ENCODE results near the gene AMER2.

The AMER2 gene

DNA sequence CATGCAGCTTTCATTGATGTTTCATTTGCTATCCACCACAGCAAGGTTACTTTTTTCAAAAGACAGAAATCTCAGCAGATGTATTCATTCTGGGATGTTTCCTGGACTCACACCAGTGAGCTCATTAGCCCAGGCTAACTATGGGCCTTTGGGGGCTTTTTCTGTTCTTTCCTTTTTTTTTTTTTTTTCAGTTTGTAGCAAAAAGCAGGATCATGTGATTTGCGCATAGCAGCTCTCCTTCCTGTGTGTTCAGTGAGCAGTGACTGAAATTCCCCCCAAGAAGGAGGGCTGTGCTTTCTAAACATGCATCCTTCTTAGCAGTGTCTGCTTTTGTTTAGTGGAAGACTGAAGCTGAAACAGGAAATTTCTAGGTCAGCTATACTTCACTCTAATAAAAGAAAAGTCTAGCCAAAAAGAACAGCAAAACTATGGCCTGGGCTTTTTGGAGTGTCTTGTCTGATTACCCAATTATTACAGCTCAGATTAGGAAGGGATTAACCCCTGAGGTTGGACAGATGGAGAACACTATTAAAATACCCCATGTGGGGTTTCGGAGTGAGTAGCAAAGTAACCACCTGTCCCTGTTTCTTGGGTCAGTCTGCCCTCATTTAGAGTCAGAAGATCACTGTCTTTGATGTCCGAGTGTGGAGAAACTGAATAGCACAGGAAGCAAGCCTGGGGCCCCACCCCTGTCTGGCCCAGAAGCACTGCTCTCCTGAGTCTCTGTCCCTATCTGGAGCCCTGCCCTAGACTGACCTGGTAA is 8.9 kb upstream of the AMER2 start:
- peak; percentile 97 for DNase-seq

DNA sequence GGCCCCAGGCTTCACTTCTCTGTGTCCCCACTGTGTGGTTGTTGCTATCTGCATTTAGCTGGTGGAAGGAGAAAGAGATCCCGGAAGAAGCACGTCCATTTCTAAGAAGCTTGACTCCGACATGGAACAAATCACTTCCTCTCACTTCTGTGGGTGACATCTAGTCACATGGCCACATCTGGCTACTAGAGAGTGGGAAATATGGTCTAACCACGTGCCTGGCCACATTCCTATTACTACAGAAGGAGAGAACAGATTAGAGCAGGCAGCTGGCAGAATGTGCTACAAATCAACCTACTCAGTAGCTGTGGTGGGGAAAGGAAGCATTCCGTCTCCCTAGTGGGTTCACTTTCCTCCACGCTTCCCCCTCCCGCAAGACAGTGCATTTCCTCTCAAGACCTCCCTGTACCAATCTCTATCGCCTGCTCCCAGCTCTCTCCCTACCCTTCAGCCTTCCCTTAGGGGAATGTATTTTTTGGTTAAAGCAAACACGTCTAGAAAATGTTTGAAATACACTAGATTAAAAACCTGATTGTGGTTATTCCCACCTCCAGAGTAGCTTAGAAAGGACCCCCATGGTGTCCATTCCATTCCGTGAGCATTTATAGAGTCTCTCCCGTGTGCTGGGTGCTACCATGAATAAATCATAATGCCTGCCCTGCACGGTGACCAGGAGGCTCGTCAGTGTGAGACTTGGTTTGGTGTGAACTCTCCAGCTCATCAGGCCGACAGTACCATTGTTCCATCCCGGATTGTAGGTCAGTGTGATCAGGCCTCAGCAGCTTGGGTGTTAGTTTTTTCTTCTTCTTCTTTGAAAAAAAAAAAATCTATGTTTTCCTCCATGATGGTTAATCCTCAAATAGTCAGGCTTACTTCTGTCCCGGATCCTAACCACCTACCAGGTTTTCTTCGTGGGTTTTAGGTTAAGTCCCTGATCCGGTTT is 8.0 kb upstream of the AMER2 start:
- peak; percentile 61 for DNase-seq

- no peak for DNase-seq
Observed at GRCh38 chr13:25179011-25179410, 6.9 kb upstream of the AMER2 start.

DNA sequence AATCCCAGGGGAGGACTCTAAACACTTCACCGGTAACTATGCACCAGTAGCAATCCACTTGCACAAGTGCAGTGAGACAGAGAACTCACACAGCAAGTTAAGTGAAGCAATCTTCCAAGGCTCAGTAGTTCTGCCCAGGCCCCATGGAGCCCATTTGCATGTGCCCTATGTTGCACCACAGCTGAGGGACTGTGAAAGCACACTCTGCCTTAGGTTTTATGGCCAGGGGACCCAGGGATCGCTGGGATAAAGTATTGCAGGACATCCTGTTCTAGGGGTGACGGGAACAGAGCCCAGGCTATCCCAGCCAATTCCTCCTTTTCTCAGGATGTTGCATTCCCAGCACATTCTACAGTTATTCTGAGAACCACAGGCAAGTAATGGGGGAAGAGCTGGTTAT is 6.0 kb upstream of the AMER2 start:
- no peak for DNase-seq

DNA sequence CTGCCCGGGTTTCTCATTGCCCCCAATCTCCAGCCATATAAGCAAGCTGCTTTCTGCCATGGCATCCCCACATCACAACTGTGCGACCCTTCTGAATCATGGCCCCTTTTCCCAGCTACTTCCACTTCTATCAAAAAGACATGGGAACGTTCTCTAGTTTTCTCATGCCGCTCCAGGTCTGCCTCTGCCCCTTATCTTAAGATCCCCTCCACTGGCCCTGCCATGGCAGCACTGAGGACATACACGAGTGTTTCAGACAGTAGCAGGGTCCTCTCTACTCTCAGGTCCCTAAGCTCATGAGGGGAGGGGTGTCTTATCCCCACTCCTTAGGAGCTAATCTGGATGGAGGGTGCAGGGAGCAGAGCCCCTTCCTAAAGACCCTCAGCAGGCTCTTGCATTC is 5.5 kb upstream of the AMER2 start:
- no peak for DNase-seq

DNA sequence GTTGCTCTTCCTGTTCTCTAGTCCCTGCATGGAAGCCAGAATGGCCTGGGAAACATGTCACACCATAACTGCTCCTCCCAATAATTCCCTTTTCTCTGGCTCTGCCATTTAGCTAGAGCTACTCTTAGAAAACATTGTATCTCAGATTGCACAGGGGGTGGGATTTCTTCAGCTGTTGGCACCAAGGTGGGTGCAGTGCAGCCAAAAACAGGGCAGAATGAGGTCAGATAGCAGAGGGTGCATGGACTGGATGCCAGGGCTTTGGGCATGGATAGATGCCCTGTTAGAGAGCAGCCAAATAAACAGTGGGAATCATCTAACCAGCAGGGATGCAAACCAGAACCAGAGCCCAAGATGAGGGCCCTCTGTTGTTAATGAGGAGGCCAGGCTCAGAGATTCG is 4.9 kb upstream of the AMER2 start:
- DNase-seq = no peak

DNA sequence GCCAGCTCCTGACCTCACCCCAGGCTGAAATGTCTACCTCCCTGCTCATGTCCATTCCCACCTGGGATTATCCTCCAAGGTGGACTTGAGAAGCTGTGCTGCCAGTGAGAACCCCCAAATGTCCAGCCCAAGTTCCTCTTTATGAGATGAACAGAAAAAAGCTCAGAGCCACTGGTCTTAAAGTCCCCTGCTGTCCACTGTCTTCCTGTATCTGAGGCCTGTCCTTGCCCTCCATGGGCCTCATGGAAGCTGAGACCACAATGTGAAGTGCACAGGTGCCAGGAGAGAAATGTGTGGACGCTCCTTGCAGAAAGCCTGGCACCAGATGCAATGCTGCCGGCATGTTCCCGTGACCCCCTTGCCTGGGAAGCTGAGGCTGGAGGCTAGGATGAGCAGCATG is 3.3 kb upstream of the AMER2 start:
- no peak for DNase-seq

GRCh38 chr13:25175026-25175425 is 2.9 kb upstream of the AMER2 start:
- DNase-seq = no peak

DNA sequence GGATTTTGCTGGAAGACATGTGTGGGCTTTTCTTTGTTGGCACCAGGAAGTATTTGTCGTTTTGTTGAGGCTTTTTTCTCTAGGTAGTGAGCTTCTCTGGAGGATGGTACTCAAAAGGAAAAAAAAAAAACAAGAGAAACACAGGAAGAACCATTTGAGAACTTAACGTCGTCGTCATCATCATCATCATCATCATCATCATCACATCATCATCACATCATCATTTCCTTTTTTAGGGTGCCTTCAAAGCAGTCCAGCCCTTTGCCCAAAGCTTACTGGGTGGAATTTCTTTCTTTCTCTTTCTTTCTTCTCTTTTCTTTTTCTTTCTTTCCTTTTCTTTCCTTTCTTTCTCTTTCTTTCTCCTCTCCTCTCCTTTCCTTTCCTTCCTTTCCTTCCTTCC is 2.2 kb upstream of the AMER2 start:
- DNase-seq = no peak

- DNase-seq = no peak
Observed at GRCh38 chr13:25172303-25172630, 179 bp upstream of the AMER2 start.

- no peak for DNase-seq
Observed at GRCh38 chr13:25171170-25171516, 945 bp downstream of the AMER2 start.

DNA sequence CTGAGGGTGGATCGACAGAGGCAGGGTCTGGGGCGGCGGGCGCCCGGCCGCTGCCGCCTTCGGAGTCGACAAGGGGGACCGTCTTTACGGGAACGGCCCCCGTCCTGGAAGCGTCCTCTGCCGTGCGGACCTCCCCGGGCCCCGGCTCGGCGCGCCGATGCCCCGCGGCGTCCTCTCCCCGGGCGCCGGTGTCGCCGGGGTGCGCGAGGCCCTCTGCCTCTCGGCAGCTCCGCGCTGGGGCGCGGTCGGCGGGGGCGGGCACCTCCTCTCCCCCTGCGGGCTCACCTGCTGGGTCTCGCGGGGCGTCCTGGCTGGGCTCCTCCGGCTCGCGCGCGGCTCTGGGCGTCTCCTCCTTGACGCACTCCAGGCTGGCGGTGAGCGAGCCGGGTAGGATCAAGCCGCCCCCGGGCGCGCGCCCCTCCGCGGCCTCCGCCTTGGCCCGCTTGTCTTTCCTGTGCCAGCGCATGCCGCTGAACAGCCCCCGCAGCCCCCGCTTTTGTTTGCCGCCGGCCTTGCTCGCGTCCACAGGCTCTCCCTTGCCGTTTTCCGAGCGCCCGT is 1.5 kb downstream of the AMER2 start:
- DNase-seq = no peak

- no peak for DNase-seq
Observed at GRCh38 chr13:25169951-25170553, 2.0 kb downstream of the AMER2 start.

DNA sequence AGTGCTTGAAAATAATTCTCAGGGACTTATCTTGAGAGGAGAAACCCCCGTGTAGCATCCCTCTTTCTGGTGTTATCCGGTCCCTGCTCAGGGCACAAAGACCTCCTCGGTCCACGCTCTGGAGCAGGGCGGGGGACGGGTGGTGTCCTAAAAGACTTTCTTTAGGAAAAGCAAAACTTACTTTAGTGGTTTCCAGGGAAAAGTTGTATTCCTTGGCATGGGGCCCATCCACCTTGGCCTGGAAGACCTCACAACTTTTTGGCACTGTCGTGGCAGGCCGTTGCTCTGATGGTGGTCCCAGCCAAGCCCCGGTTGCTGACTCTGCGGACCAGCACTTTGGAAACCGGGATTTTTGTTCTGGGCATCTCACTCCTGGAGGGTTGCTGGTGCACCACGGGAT is 2.7 kb downstream of the AMER2 start:
- DNase-seq = no peak

GRCh38 chr13:25168790-25169189 is 3.3 kb downstream of the AMER2 start:
- no peak for DNase-seq

DNA sequence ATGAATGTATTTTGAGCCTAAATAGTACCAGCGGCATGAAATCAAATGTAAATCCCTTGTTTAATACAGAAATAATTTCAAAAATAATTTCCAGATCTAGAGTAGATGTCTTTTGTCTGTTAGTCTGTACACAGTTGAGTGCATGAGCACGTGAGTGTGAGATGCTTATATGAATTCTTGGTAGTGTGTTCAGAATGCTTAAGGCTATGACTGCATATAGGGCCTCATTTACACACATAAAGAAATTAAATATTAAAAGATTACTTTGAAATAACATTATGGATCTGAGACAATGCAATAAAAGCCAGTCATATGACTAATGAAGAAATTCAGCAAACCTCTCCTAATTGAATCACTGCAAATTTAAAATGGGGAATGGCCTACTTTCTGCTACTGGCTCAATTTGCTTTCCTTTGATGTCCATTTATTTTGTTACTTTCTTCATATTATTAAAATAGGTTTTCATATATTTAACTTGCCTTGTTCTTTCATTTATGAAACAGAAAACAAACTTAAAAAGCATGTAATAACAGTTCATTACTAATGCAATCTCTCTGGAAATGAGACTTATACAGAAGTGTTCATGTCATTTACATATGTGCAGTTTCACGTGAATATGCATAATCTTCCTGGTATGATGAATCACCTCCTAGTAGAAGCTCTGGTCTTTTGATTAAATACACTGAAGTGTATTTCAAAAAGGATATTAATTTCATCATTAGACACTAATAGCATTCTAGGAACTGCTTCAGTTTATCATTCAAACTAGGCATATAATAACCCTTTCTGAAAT is 4.5 kb downstream of the AMER2 start:
- no peak for DNase-seq

DNA sequence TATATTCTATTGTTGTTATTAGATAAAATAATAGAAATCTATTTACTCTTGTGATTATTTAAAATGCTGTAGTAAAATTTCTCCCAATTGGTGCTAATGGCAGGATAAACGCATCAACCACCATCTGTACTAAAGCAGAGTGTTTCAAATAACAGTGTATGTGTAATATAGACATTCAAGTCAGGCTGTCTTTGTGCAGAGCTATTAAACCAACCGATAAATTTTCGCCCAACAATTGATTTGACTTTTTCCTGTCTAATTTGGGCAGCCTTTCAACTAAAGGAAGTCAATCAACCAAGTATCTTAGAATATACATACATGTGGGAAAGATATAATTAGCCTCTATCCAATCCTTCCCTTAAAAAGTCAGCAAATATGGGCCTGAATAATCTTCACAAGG is 5.8 kb downstream of the AMER2 start:
- DNase-seq = no peak

GRCh38 chr13:25165663-25166062 is 6.4 kb downstream of the AMER2 start:
- no peak for DNase-seq

- peak; percentile 71 for DNase-seq
Observed at GRCh38 chr13:25165163-25165562, 6.9 kb downstream of the AMER2 start.

GRCh38 chr13:25157681-25158080 is 14.4 kb downstream of the AMER2 start:
- no peak for DNase-seq

GRCh38 chr13:25153736-25154135 is 18.4 kb downstream of the AMER2 start:
- DNase-seq = no peak

GRCh38 chr13:25151626-25152195 is 20.4 kb downstream of the AMER2 start:
- no peak for DNase-seq

- DNase-seq = no peak
Observed at GRCh38 chr13:25149711-25150110, 22.4 kb downstream of the AMER2 start.

Measured in NCI-H524 treated with DMSO at 0.1 percent for 48 hours (cell line).